DND-41 (cell line): ENCODE measurements around the gene TSHB.

Source experiments
- EZH2 ChIP-seq: IDR thresholded peaks from 3 replicates; pipeline ENCODE4 v1.6.1; 2012; ENCODE audit warnings: borderline replicate concordance, low read depth, mild to moderate bottlenecking, moderate library complexity, low read length, inconsistent platforms; ENCODE audit not compliant: severe bottlenecking
- TF ChIP-seq, protein P1 (sequence below): IDR thresholded peaks from 2 replicates; pipeline ENCODE4 v1.5.1; 2012; ENCODE audit warnings: borderline replicate concordance, low read length, moderate library complexity, mild to moderate bottlenecking; ENCODE audit not compliant: poor library complexity, severe bottlenecking; ENCODE audit errors: extremely low read depth

DNA sequence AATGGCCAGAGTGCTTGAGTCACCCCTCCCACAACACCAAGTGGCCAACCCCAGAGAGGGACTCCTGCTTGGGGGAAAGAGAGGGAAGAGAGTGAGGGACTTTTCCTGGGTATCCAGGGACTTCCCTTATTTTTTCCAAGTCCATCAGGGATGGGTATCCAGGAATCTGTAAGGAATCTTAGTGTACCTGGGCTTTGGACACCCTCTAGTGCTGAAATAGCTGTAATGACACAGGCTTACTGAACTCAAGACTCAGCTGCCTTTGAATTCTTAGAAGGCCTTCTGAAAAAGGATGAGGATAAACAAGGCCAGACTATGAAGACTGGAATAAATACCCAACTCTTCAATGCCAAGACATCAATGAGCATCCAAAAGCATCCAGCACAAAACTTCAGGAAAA, 12.0 kb downstream of the TSHB start:
- TF ChIP-seq, protein P1, sequence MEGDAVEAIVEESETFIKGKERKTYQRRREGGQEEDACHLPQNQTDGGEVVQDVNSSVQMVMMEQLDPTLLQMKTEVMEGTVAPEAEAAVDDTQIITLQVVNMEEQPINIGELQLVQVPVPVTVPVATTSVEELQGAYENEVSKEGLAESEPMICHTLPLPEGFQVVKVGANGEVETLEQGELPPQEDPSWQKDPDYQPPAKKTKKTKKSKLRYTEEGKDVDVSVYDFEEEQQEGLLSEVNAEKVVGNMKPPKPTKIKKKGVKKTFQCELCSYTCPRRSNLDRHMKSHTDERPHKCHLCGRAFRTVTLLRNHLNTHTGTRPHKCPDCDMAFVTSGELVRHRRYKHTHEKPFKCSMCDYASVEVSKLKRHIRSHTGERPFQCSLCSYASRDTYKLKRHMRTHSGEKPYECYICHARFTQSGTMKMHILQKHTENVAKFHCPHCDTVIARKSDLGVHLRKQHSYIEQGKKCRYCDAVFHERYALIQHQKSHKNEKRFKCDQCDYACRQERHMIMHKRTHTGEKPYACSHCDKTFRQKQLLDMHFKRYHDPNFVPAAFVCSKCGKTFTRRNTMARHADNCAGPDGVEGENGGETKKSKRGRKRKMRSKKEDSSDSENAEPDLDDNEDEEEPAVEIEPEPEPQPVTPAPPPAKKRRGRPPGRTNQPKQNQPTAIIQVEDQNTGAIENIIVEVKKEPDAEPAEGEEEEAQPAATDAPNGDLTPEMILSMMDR: peak; percentile 13
- no peak for TF ChIP-seq EZH2
